Stimulated activated CD8-positive, alpha-beta memory T cell treated with anti-CD3 and anti-CD28 coated beads, Interleukin-15, amount 100 ng/mL, for 48 hours (primary cell): ENCODE measurements around the gene HERPUD1.
"Not testable (repeated sequence)": the region's sequence is repeated elsewhere in the genome, so short reads cannot be mapped to it uniquely, and the experiment has no call there.

ENCODE experiments used
- DNase-seq, 2 donors: peaks; one replicate each; pipeline ENCODE4 v3.0.0-alpha.2; 2020; ENCODE audit warnings: low read depth in 2 of 2

HERPUD1 gene

DNA sequence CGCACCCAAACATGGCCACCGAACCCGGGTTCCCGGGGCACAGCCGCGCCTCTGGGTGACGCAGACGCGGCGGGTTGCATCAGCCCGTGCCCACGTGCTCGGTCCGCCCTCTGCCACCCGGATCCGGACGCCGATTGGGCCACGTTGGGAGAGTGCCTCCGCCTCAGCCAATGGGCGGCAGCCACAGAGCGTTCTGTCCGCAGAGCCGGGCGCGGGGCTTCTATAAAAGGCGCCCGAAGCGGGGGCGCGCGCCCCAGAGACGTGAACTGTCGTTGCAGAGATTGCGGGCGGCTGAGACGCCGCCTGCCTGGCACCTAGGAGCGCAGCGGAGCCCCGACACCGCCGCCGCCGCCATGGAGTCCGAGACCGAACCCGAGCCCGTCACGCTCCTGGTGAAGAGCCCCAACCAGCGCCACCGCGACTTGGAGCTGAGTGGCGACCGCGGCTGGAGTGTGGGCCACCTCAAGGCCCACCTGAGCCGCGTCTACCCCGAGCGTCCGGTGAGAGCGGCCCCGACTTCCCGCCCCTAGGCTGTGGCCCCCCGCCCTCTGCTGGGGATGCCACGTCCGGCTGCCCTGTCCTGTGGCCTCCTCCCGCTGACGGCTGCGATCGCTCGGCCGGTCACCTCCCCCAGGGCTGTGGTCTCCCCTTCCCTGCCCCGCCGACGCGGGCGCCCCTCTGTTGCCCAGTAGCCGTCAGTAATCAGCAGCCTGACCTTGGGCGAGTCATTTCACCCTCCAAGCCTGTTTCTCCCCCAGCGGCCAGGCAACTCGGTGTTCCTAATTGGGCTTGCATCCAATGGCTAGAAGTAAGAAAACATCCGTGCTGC is at the start of gene HERPUD1:
HERPUD1 (plus strand) TSS at position 251 of the 829 bp plus-strand sequence; CDS start at position 354, 103 bp downstream.
- peak; percentile 99 for DNase-seq

DNA sequence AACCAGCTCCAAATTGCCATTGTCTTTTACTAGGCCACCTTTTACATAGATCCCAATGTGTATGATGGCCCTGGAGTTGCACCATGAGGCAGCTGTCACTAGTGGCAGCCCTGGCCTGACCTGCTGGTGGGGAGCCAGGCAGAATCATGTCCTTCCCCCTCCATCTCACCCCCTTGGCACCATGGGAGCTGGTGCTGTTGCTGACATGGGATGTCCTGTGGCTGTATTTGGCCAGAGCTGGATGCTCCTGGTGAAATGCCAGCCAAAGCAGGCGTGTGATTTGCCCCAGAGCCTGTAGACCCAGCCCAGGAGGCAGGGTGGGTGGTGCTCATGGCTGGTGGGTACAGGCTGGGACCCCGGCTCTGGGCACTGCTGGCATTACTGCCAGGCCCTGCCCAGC is 48.4 kb upstream of the HERPUD1 start:
- DNase-seq, result no peak

DNA sequence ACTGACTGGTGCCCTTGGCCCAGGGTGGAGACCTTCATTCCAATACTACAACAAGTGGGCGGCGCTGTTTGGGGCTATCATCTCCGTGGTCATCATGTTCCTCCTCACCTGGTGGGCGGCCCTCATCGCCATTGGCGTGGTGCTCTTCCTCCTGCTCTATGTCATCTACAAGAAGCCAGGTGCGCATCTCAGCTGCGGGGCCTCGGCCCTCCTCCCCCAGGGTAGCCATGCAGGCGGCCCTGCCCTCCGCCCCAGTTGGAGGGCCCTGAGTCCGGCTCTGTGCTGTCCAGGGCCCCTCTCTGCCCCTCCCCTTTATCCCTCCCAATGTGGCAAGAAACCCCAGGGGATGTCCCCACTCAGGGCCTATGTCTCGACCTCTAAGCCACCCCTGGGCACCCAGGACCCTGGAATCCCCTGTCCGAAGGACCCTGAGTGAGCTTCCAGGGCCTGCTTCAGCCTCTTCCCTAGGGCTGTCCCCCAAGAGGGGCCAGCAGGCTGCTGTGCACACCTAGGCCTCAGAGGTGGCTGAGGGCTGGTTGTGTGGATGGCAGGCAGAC is 47.8 kb upstream of the HERPUD1 start:
- no peak for DNase-seq

GRCh38 chr16:56884929-56885328 is 47.0 kb upstream of the HERPUD1 start:
- DNase-seq, result not testable (repeated sequence)

GRCh38 chr16:56885446-56886162 is 46.3 kb upstream of the HERPUD1 start:
- DNase-seq, result no peak

DNA sequence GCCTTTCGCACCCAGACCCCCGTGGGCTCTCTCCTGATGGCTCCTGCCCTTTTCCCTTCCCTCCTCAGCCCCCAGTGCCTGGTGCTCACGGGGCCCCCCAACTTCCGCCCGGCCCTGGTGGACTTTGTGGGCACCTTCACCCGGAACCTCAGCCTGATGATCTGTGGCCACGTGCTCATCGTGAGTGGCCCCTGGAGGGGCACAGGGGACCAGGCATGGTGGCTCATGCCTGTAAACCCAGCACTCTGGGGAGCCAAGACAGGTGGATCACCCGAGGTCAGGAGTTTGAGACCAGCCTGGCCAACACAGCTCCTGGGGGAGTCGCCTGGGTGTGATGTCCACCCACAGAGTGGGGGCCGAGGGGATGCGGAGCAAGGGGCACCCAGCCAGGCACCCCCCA is 45.6 kb upstream of the HERPUD1 start:
- no peak for DNase-seq

- no peak for DNase-seq
These were observed 45.1 kb upstream of the HERPUD1 start for GRCh38 chr16:56886826-56887225.

GRCh38 chr16:56888806-56889205 is 43.1 kb upstream of the HERPUD1 start:
- DNase-seq, result no peak

DNA sequence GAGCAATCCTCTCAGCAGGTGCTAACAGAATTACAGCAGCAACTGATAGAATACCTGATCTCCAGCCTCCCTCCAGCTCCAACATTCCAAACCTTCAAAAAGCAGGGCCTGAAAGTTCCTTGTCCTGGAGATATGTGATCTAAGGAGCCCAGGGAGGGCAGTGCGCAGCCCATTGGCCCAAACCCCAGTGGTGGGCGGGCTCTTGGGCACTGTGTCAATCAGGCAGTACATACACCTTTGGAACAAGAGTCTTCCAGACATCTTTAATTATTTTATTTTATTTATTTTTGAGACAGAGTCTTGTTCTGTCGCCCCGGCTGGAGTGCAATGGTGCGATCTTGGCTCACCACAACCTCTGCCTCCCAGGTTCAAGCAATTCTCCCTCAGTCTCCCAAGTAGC is 42.7 kb upstream of the HERPUD1 start:
- DNase-seq, result no peak

DNA sequence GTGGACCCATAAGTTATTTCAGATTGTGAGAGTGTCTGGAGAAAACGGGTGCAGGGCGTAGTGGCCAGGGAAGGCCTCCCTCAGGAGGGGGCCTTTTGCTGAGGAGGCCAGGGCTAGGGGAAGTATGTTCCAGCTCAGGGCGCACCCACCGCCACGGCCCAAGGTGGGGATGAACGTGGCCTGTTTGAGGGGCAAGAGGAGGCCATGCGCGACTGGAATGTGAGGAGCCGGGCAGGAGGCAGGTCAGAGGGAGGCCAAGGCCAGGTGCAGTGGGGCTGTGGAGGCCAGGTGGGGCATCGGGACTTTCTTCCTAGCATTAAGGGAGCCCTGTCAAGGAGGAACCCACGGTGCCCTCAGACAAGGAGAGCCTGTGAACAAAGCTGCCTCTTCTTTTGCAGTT is 40.3 kb upstream of the HERPUD1 start:
- DNase-seq, result no peak

- no peak for DNase-seq
These were observed 39.2 kb upstream of the HERPUD1 start for GRCh38 chr16:56892705-56893104.

- DNase-seq, result no peak
These were observed 37.5 kb upstream of the HERPUD1 start for GRCh38 chr16:56894331-56894917.

- DNase-seq, result no peak
These were observed 36.1 kb upstream of the HERPUD1 start for GRCh38 chr16:56895813-56896212.

DNA sequence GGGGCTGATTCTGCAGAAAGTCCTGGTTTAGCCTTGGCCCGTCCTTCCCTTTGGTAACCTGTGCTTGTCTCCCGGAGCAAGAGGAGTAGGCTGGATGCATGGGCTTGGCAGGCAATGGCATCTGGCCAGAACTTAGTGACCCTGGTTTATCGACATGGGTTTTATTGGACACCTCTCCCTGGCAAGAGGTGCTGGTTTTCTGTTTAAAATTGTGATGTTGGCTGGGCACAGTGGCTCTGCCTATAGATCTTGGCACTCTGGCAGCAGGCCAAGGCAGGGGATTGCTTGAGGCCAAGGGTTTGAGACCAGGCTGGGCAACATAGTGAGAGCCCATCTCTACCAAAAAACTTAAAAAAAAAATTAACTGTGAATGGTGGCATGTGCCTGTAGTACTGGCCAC is 35.7 kb upstream of the HERPUD1 start:
- DNase-seq, result no peak

- no peak for DNase-seq
These were observed 34.7 kb upstream of the HERPUD1 start for GRCh38 chr16:56897026-56897799.

DNA sequence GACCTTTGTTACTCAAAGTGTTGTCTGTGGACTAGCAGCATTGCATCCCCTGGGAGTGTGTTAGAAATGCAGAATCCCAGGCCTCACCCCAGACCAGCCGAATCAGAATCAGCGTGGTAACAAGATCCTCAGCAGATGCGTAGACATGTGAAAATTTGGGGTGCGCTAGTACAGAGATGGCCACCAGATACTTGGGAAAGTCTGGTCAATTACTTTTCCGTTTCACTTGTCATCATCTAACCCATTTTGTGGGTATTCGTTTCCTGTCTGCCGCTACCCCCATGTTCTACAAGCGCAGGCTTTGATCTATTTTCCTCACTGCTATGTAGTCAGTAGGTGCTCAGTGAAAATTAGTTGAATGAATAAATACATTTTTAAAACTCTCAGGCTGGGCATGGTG is 33.1 kb upstream of the HERPUD1 start:
- DNase-seq, result no peak

DNA sequence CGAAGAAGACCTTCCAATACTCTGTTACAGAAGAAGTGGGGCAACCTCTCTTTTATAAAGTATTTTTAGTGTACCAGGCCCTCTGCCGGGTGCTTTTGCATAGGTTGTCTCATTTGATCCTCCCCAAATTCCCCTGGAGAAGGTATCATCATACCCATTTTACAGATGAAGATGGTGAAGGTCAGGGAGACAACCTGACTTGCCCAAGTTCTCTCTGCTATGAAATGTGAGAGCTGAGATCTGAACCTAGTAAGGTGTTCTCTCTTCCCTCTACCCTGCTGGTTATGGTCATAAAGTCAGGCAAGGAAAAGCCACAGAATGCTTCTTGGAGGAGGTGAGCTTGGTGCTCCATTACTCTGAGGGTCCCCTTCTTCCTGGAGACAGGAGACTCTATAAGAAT is 28.1 kb upstream of the HERPUD1 start:
- no peak for DNase-seq

DNA sequence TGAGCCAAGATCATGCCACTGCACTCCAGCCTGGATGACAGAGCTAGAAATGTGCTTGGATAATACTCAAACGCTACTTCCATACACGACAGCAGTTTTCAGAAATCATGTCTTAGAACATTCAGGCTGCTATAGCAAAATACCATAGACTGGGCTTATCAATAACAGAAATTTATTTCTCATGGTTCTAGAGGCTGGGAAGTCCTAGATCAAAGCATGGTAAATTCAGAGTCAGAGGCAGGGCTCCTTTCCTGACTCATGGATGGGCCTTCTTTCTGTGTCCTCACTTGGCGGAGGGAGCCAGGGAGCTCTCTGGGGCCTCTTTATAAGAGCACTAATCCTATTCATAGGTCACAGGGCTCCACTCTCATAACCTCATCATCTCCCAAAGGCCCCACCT is 24.5 kb upstream of the HERPUD1 start:
- DNase-seq, result no peak

GRCh38 chr16:56909527-56909979 is 22.4 kb upstream of the HERPUD1 start:
- no peak for DNase-seq

- no peak for DNase-seq
These were observed 21.8 kb upstream of the HERPUD1 start for GRCh38 chr16:56910112-56910511.

GRCh38 chr16:56910654-56911539 is 21.0 kb upstream of the HERPUD1 start:
- DNase-seq, result no peak
